GM13977 (cell line): ENCODE results near the gene MUC5B.

ENCODE experiments used
- DNase-seq: peaks from one replicate; pipeline ENCODE4 v3.0.0; 2012; ENCODE audit warnings: low spot score
- in situ Hi-C: fragments of 300-500 bp; cut with MboI; formaldehyde crosslinking; loops from one replicate; pipeline ENCODE4 v1.12.0; 2022; ENCODE audit warnings: low sequenced_read_pairs, low pct_unique_long_range_greater_than_20kb, mixed read lengths, inconsistent platforms; ENCODE audit not compliant: unreplicated experiment
- TF ChIP-seq, protein P1 (sequence below): IDR thresholded peaks from 2 replicates; pipeline ENCODE4 v1.5.1; 2012; ENCODE audit warnings: mild to moderate bottlenecking, control low read depth; ENCODE audit not compliant: insufficient read depth; ENCODE audit errors: extremely low read depth, missing control alignments

Gene MUC5B

GRCh38 chr11:1251236-1251770 is 28.4 kb downstream of the MUC5B start:
- DNase-seq, result no peak
- in situ Hi-C loops, result no loop called here
- TF ChIP-seq, protein P1, sequence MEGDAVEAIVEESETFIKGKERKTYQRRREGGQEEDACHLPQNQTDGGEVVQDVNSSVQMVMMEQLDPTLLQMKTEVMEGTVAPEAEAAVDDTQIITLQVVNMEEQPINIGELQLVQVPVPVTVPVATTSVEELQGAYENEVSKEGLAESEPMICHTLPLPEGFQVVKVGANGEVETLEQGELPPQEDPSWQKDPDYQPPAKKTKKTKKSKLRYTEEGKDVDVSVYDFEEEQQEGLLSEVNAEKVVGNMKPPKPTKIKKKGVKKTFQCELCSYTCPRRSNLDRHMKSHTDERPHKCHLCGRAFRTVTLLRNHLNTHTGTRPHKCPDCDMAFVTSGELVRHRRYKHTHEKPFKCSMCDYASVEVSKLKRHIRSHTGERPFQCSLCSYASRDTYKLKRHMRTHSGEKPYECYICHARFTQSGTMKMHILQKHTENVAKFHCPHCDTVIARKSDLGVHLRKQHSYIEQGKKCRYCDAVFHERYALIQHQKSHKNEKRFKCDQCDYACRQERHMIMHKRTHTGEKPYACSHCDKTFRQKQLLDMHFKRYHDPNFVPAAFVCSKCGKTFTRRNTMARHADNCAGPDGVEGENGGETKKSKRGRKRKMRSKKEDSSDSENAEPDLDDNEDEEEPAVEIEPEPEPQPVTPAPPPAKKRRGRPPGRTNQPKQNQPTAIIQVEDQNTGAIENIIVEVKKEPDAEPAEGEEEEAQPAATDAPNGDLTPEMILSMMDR, result no peak

- TF ChIP-seq, protein P1, result no peak
- no peak for DNase-seq
- in situ Hi-C loops, result no loop called here
Observed at GRCh38 chr11:1252371-1253102, 29.7 kb downstream of the MUC5B start.

- TF ChIP-seq, protein P1, result no peak
- no peak for DNase-seq
- in situ Hi-C loops, result no loop called here
Observed at GRCh38 chr11:1253103-1253485, 30.2 kb downstream of the MUC5B start.

DNA sequence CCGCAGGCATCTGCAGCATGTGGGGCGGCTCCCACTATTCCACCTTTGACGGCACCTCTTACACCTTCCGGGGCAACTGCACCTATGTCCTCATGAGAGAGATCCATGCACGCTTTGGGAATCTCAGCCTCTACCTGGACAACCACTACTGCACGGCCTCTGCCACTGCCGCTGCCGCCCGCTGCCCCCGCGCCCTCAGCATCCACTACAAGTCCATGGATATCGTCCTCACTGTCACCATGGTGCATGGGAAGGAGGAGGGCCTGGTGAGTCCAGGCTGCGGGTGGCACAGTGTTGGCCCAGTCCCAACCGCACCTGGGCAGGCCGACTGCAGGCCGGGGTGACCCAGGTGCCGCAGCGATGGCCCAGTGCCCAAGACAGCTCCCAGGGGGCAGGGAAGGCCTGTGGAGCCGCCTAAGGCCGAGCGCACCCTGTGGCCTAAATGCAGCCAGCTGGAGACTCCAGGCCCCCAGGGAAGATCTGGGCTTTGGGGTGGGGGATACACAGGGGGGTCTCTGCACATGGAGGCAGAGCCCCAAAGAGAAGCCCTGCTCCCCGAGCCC is 31.3 kb downstream of the MUC5B start:
- TF ChIP-seq, protein P1, result no peak
- DNase-seq, result no peak
- in situ Hi-C loops, result no loop called here

DNA sequence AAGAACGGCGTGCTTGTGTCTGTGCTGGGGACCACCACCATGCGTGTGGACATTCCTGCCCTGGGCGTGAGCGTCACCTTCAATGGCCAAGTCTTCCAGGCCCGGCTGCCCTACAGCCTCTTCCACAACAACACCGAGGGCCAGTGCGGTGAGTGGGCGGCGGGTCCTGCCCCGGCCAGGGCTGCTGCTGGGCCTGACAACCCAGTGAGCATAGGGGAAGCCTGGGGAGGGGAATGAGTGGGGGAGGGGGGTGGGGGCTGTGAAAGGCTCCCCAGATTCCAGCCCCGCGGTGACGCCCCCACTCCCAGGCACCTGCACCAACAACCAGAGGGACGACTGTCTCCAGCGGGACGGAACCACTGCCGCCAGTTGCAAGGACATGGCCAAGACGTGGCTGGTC is 31.9 kb downstream of the MUC5B start:
- in situ Hi-C loops, result no loop called here
- TF ChIP-seq, protein P1, result no peak
- no peak for DNase-seq

- DNase-seq, result no peak
- TF ChIP-seq, protein P1, result no peak
- in situ Hi-C loops, result no loop called here
Observed at GRCh38 chr11:1255151-1255550, 32.3 kb downstream of the MUC5B start.
